ENCODE measurements around the gene BCKDK.

DNA sequence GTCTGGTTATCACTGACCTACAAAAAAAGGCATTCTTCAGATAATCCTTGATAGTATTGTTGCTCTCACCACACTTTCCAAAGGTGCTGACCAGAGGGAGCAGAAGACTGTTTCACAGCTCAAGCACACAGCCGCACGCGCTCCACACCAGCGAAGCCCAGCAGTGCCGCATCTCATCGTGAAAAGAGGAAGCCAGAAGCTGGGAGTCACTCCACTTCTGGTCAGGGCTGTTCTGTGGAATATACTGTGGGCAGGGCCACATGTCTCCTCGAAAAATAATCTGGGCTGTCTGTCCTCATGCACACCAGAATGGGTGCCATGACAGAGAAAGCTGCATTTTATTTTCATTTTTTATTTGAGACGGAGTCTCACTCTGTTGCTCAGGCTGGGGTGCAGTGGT is 49.0 kb downstream of the BCKDK start:
- TF ChIP-seq EP300 (IDR thresholded peaks at IDR 0.05), result no peak
- TF ChIP-seq, protein P1, sequence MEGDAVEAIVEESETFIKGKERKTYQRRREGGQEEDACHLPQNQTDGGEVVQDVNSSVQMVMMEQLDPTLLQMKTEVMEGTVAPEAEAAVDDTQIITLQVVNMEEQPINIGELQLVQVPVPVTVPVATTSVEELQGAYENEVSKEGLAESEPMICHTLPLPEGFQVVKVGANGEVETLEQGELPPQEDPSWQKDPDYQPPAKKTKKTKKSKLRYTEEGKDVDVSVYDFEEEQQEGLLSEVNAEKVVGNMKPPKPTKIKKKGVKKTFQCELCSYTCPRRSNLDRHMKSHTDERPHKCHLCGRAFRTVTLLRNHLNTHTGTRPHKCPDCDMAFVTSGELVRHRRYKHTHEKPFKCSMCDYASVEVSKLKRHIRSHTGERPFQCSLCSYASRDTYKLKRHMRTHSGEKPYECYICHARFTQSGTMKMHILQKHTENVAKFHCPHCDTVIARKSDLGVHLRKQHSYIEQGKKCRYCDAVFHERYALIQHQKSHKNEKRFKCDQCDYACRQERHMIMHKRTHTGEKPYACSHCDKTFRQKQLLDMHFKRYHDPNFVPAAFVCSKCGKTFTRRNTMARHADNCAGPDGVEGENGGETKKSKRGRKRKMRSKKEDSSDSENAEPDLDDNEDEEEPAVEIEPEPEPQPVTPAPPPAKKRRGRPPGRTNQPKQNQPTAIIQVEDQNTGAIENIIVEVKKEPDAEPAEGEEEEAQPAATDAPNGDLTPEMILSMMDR (IDR thresholded peaks at IDR 0.05), result no peak

All from tibial nerve (tissue), 4 donors.